Activated CD8-positive, alpha-beta T cell treated with anti-CD3 and anti-CD28 coated beads, Interleukin-2, amount 10 ng/mL, durations not matched to agents 7 days and 5 days (primary cell): Measurements from ENCODE around the gene SINHCAF. TPM values are rescaled to one million over a fixed set of nuclear protein-coding genes. Genes with fewer than 3 reads are reported as not detected.

Experiments used
- ATAC-seq: fragments of 150-1000 bp; cut with Tn5 transposase; one replicate; pipeline ENCODE4 v1.10.0; 2021; ENCODE audit warnings: moderate library complexity
- CTCF ChIA-PET: fragments of 350-600 bp; sonication (Branson Sonifier 250); formaldehyde crosslinking; loops from one replicate; lab custom pipeline; 2021; ENCODE audit warnings: antibody characterized with exemption; lab: Charles Lee
- POLR2A ChIA-PET: fragments of 350-600 bp; sonication (Branson Sonifier 250); formaldehyde crosslinking; loops from one replicate; lab custom pipeline; 2021; ENCODE audit warnings: antibody characterized with exemption; lab: Charles Lee
- DNase-seq: peaks from one replicate; pipeline ENCODE4 v3.0.0-alpha.2; 2020
- H3K27ac Mint-ChIP-seq: one replicate; pipeline ENCODE4 v1.8.0; 2021; ENCODE audit warnings: mild to moderate bottlenecking, mixed read lengths
- H3K27me3 Mint-ChIP-seq: one replicate; pipeline ENCODE4 v1.8.0; 2021; ENCODE audit warnings: low read depth, mixed read lengths
- H3K36me3 Mint-ChIP-seq: one replicate; pipeline ENCODE4 v1.8.0; 2021; ENCODE audit warnings: low read depth, mixed read lengths
- H3K4me1 Mint-ChIP-seq: one replicate; pipeline ENCODE4 v1.8.0; 2021; ENCODE audit warnings: low read depth, mixed read lengths
- H3K4me3 Mint-ChIP-seq: one replicate; pipeline ENCODE4 v1.8.0; 2021; ENCODE audit warnings: mild to moderate bottlenecking, mixed read lengths
- H3K9me3 Mint-ChIP-seq: one replicate; pipeline ENCODE4 v1.8.0; 2022; ENCODE audit warnings: mixed read lengths; ENCODE audit not compliant: insufficient read depth
- total RNA-seq, 2 experiments: library from RNA; stranded (reverse); gene quantifications; one replicate each; pipeline ENCODE4 v1.2.3, GENCODE V29; 2021

The SINHCAF gene
- total RNA-seq, 2 experiments from 2014 or later: 81.9 to 98.0 TPM

- Mint-ChIP-seq H3K36me3 (peaks cover 74% of the 10 kb centered on the region), H3K4me1 (peaks cover 11% of the 10 kb centered on the region), H3K4me3 (no peak overlapping the region), H3K27ac (no peak overlapping the region), H3K27me3 (no peaks in the 10 kb centered on the region), H3K9me3 (no peaks in the 10 kb centered on the region)
- no peak for ATAC-seq
- CTCF ChIA-PET: interaction anchor here (0.6 to 3.0 kb wide), 2 partner anchors 32 to 783 kb away, joined by 5 to 12 read pairs; no protein-coding TSS in a partner anchor
- no peak for DNase-seq
- POLR2A ChIA-PET: interaction anchor here (0.5 kb wide), 1 partner anchor 486 kb away, joined by 3 read pairs; no protein-coding TSS in a partner anchor
Measured at GRCh38 chr12:31303466-31303865, 22.5 kb downstream of the SINHCAF start.

- ChIA-PET POLR2A (interaction anchor here (0.6 to 1.6 kb wide), 3 partner anchors 21 to 27 kb away, joined by 3 to 5 read pairs (median 3); no protein-coding TSS in a partner anchor), CTCF (no interaction called here)
- no peaks in the 10 kb centered on the region for H3K27me3 Mint-ChIP-seq
- no peak overlapping the region for H3K27ac Mint-ChIP-seq
- H3K4me1 Mint-ChIP-seq: peaks cover 22% of the 10 kb centered on the region
- peaks cover 79% of the 10 kb centered on the region for H3K36me3 Mint-ChIP-seq
- ATAC-seq: no peak
- no peak for DNase-seq
- no peak overlapping the region for H3K4me3 Mint-ChIP-seq
- H3K9me3 Mint-ChIP-seq: no peaks in the 10 kb centered on the region
Measured at GRCh38 chr12:31301311-31301710, 24.6 kb downstream of the SINHCAF start.

GRCh38 chr12:31300783-31301182, 25.2 kb downstream of the SINHCAF start:
- Mint-ChIP-seq H3K4me3 (no peak overlapping the region), H3K27me3 (no peaks in the 10 kb centered on the region), H3K36me3 (peaks cover 76% of the 10 kb centered on the region), H3K27ac (no peak overlapping the region), H3K4me1 (peaks cover 22% of the 10 kb centered on the region), H3K9me3 (no peaks in the 10 kb centered on the region)
- POLR2A ChIA-PET: interaction anchor here (0.6 to 1.6 kb wide), 2 partner anchors 21 to 26 kb away, joined by 3 read pairs; no protein-coding TSS in a partner anchor
- ATAC-seq: no peak
- DNase-seq: no peak
- CTCF ChIA-PET: no interaction called here

- ChIA-PET CTCF (no interaction called here), POLR2A (no interaction called here)
- Mint-ChIP-seq H3K27me3 (no peaks in the 10 kb centered on the region), H3K27ac (no peak overlapping the region), H3K4me1 (peaks cover 22% of the 10 kb centered on the region), H3K4me3 (no peak overlapping the region), H3K9me3 (no peaks in the 10 kb centered on the region), H3K36me3 (peaks cover 75% of the 10 kb centered on the region)
- no peak for DNase-seq
- no peak for ATAC-seq
Measured at GRCh38 chr12:31300341-31300740, 25.6 kb downstream of the SINHCAF start.

GRCh38 chr12:31298922-31299321, 27.0 kb downstream of the SINHCAF start:
- H3K36me3 Mint-ChIP-seq: peaks cover 67% of the 10 kb centered on the region
- POLR2A ChIA-PET: interaction anchor here (0.7 kb wide), 2 partner anchors 38 to 123 kb away, joined by 3 to 5 read pairs; no protein-coding TSS in a partner anchor

GRCh38 chr12:31298515-31298910, 27.4 kb downstream of the SINHCAF start:
- ChIA-PET POLR2A (interaction anchor here (0.7 kb wide), 1 partner anchor 39 kb away, joined by 5 read pairs; no protein-coding TSS in a partner anchor), CTCF (interaction anchor here (3.2 kb wide), 1 partner anchor 27 kb away, joined by 18 read pairs; no protein-coding TSS in a partner anchor)
- H3K27me3 Mint-ChIP-seq: no peaks in the 10 kb centered on the region
- ATAC-seq (no peak), DNase-seq (no peak)
- H3K4me1 Mint-ChIP-seq: peaks cover 19% of the 10 kb centered on the region
- H3K27ac Mint-ChIP-seq: no peak overlapping the region
- H3K36me3 Mint-ChIP-seq: peaks cover 66% of the 10 kb centered on the region
- no peak overlapping the region for H3K4me3 Mint-ChIP-seq
- no peaks in the 10 kb centered on the region for H3K9me3 Mint-ChIP-seq

More at GRCh38 chr12:31298922-31299321, 27.0 kb downstream of the SINHCAF start:
- Mint-ChIP-seq H3K27me3 (no peaks in the 10 kb centered on the region), H3K4me1 (peaks cover 19% of the 10 kb centered on the region), H3K9me3 (no peaks in the 10 kb centered on the region), H3K4me3 (no peak overlapping the region), H3K27ac (no peak overlapping the region)
- ATAC-seq: no peak
- CTCF ChIA-PET: interaction anchor here (3.2 kb wide), 1 partner anchor 27 kb away, joined by 18 read pairs; no protein-coding TSS in a partner anchor
- no peak for DNase-seq

- ATAC-seq: no peak
- ChIA-PET CTCF (interaction anchor here (3.2 kb wide), 1 partner anchor 26 kb away, joined by 18 read pairs; no protein-coding TSS in a partner anchor), POLR2A (no interaction called here)
- Mint-ChIP-seq H3K4me3 (no peak overlapping the region), H3K9me3 (no peaks in the 10 kb centered on the region), H3K27me3 (no peaks in the 10 kb centered on the region), H3K4me1 (peaks cover 21% of the 10 kb centered on the region), H3K36me3 (peaks cover 66% of the 10 kb centered on the region), H3K27ac (peak overlapping the region; percentile 68)
- DNase-seq: no peak
Measured at GRCh38 chr12:31297572-31298514, 28.1 kb downstream of the SINHCAF start.

- Mint-ChIP-seq H3K27me3 (no peaks in the 10 kb centered on the region), H3K4me3 (no peak overlapping the region), H3K9me3 (no peaks in the 10 kb centered on the region), H3K4me1 (peaks cover 2% of the 10 kb centered on the region), H3K36me3 (peaks cover 63% of the 10 kb centered on the region), H3K27ac (no peak overlapping the region)
- DNase-seq (no peak), ATAC-seq (no peak)
- CTCF ChIA-PET: interaction anchor here (1.1 to 1.6 kb wide), 2 partner anchors 10 to 18 kb away, joined by 3 to 7 read pairs; no protein-coding TSS in a partner anchor
- POLR2A ChIA-PET: no interaction called here
Measured at GRCh38 chr12:31289441-31289840, 36.5 kb downstream of the SINHCAF start.

- Mint-ChIP-seq H3K4me1 (peaks cover 2% of the 10 kb centered on the region), H3K27me3 (no peaks in the 10 kb centered on the region), H3K9me3 (no peaks in the 10 kb centered on the region), H3K36me3 (peaks cover 65% of the 10 kb centered on the region), H3K27ac (no peak overlapping the region), H3K4me3 (no peak overlapping the region)
- ChIA-PET CTCF (no interaction called here), POLR2A (no interaction called here)
- ATAC-seq (no peak), DNase-seq (no peak)
Measured at GRCh38 chr12:31288381-31288780, 37.6 kb downstream of the SINHCAF start.

- ChIA-PET CTCF (interaction anchor here (0.9 to 3.7 kb wide), 2 partner anchors 9 to 14 kb away, joined by 3 to 14 read pairs; no protein-coding TSS in a partner anchor), POLR2A (interaction anchor here (0.6 kb wide), 1 partner anchor 326 kb away, joined by 3 read pairs; no protein-coding TSS in a partner anchor)
- no peak overlapping the region for H3K4me3 Mint-ChIP-seq
- ATAC-seq (no peak), DNase-seq (no peak)
- H3K4me1 Mint-ChIP-seq: no peaks in the 10 kb centered on the region
- H3K27me3 Mint-ChIP-seq: no peaks in the 10 kb centered on the region
- H3K36me3 Mint-ChIP-seq: peaks cover 44% of the 10 kb centered on the region
- H3K27ac Mint-ChIP-seq: no peak overlapping the region
- no peaks in the 10 kb centered on the region for H3K9me3 Mint-ChIP-seq
Measured at GRCh38 chr12:31280183-31280582, 45.8 kb downstream of the SINHCAF start.

GRCh38 chr12:31279390-31279924, 46.5 kb downstream of the SINHCAF start:
- POLR2A ChIA-PET: interaction anchor here (0.6 kb wide), 1 partner anchor 327 kb away, joined by 3 read pairs; no protein-coding TSS in a partner anchor
- Mint-ChIP-seq H3K4me1 (no peaks in the 10 kb centered on the region), H3K9me3 (no peaks in the 10 kb centered on the region), H3K27ac (no peak overlapping the region), H3K27me3 (no peaks in the 10 kb centered on the region), H3K36me3 (peaks cover 43% of the 10 kb centered on the region), H3K4me3 (no peak overlapping the region)
- no peak for DNase-seq
- CTCF ChIA-PET: interaction anchor here (0.9 to 3.7 kb wide), 2 partner anchors 8 to 15 kb away, joined by 3 to 14 read pairs; no protein-coding TSS in a partner anchor
- no peak for ATAC-seq
